ENCODE measurements around the gene C1orf141. TPM values are rescaled to one million over a fixed set of nuclear protein-coding genes. Genes with fewer than 3 reads are reported as not detected.

Gene C1orf141
- total RNA-seq, 1 donor from 2014 or later: not detected

DNA sequence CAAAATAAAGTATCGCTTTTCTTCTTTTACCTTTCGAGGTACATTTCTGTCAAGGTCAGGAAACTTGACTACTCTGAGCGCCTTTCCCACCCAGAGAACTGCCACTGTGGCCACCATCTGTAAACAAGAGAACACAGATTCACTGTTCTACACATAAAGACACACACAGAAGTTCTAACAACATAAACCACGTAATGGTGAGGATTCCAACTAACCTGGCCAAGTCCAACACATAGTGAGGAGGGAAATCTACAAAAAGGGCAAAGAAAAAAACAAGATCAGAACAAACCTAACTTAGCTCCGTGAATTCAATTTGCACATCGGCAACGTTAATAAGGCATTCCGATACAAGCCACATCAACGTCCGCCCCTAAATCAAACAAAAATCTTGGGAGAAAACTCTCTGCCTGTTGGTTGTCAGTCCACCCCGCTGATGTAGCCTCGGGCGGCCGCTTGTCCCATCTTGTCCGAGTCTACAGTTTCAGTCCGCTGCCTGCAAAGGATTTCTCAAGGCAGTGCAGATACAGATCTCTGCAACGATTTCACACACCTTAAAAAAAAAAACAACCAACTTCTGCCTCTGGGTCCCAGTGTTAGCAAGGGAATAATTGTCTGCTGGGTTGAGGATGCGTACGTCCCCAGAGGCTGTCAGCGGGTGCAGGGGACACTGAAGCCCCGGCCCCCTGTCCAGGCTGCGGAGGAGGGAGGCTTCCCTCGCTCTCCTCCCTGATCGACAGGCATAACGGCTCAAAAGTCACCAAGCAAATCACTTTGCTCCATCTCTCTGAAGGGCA lies 81.8 kb downstream of the C1orf141 start:
- ATAC-seq: peak; percentile 29
- intact Hi-C loops (cut with micrococcal nuclease): no loop called here
- peak; percentile 54 for DNase-seq

DNA sequence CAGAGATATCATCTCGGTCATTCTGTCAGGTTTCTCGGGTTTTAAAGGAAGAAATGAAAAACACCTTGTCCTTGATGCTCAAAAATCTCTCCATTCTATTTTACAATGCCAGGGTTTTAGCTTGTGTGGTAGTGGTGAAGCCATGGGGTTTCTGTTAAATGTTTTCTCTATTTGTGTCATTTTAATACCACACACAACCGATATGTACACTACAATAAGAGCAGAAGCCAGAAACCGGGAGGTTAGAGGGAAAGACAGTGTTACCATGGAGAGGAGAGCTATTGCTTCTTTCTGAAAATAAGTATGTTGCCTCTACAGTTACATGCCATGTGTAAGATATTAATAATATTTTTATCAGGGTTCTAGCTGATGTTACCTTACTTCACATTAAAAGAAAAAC lies 83.6 kb downstream of the C1orf141 start:
- intact Hi-C loops (cut with micrococcal nuclease): no loop called here
- DNase-seq: no peak
- no peak for ATAC-seq

DNA sequence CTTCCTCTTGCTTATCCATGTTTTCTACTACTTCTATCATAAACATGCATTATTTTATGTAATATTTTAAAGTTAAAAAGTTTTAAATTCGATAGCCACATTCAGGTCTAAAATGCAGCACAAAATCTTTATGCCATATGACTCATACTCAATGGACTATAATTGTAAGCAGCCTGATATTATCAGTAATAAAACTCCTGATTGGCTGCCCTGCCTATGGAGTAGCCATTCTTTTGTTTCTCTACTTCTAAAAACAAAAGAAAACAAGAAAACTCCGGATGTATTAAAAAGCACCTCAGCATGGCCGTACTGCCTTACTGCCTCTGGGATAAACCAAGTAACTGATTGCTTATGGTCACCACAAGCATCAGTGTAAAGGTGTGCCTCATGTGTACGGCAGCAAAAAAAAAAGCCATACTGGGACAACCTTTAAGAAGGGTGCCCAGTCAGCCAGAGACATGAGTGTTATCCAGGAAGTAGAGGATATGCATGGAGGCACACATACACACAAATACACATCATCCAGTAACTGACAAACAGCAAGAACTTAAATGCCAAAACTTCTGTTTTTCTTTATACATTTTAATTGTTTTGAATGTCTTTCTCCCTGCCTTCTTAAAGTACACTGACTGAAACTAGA lies 90.0 kb downstream of the C1orf141 start:
- ATAC-seq: no peak
- DNase-seq: no peak
- intact Hi-C loops (cut with micrococcal nuclease): loop anchor here (10.0 kb wide), 1 partner anchor 50 kb away; no protein-coding TSS in a partner anchor

DNA sequence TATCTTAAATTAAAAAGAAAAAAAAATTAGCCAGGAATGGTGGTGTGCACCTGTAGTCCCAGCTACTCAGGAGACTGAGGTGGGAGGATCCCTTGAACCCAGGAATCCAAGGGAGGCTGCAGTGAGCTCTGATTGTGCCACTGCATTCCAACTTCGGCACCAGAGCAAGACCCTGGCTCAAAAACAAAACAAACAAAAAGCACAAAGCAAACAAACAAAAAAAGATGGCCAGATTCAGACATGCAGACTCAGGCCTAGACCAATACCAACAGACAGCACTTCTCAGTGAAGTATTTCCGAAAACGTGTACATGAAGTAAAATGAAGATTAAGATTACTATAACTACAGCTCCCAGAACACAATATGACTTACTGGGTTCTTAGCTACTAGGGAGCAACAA lies 91.4 kb downstream of the C1orf141 start:
- DNase-seq (no peak), ATAC-seq (no peak)
- intact Hi-C loops (cut with micrococcal nuclease): loop anchor here (10.0 kb wide), 1 partner anchor 49 kb away; no protein-coding TSS in a partner anchor

Other genes starting within 250 kb of the C1orf141 start
- 8.4 TPM for gene DNAI4, start 210.1 kb downstream of the C1orf141 start, total RNA-seq
- 19.1 TPM for gene MIER1, start 210.0 kb downstream of the C1orf141 start, total RNA-seq
- gene SLC35D1, start 80.8 kb downstream of the C1orf141 start, total RNA-seq: 2.7 TPM
- not detected for gene IL23R, start 31.5 kb upstream of the C1orf141 start, total RNA-seq
- gene IL12RB2, start 172.9 kb upstream of the C1orf141 start, total RNA-seq: 0.37 TPM

Data from left ventricle myocardium superior (tissue), 1 donor.